SHP77 (cell line): ENCODE results near the gene CNRIP1.
"Not testable (repeated sequence)": the region's sequence is repeated elsewhere in the genome, so short reads cannot be mapped to it uniquely, and the experiment has no call there.

Experiments used
- DNase-seq, 2 experiments: peaks; one replicate each; lab custom pipeline; 2025; lab: John Stamatoyannopoulos, UW

The CNRIP1 gene

GRCh38 chr2:68319398-68320117, at the start of gene CNRIP1:
TSS of gene CNRIP1 (minus strand) at chr2:68319949. CDS start at chr2:68319400, 549 bp downstream.
- peak; percentile 77 to 80 for DNase-seq

- no peak for DNase-seq
Measured at GRCh38 chr2:68369337-68369734, 49.6 kb upstream of the CNRIP1 start.

GRCh38 chr2:68368654-68369336, 49.0 kb upstream of the CNRIP1 start:
- DNase-seq = no peak

GRCh38 chr2:68367953-68368653, 48.4 kb upstream of the CNRIP1 start:
- no peak for DNase-seq

- no peak for DNase-seq
Measured at GRCh38 chr2:68366083-68366560, 46.4 kb upstream of the CNRIP1 start.

- DNase-seq = no peak
Measured at GRCh38 chr2:68365087-68365486, 45.3 kb upstream of the CNRIP1 start, which contains the start of gene PLEK. TSS of gene PLEK (plus strand) at chr2:68365282. CDS start at chr2:68365352, 70 bp downstream.

GRCh38 chr2:68363721-68364120, 44.0 kb upstream of the CNRIP1 start:
- DNase-seq = no peak

- DNase-seq = no peak
Measured at GRCh38 chr2:68362749-68363148, 43.0 kb upstream of the CNRIP1 start.

- DNase-seq = peak; percentile 58 to 76
Measured at GRCh38 chr2:68362069-68362468, 42.3 kb upstream of the CNRIP1 start.

GRCh38 chr2:68359889-68360288, 40.1 kb upstream of the CNRIP1 start:
- no peak for DNase-seq

- peak; percentile 68 to 78 for DNase-seq
Measured at GRCh38 chr2:68357605-68358337, 38.0 kb upstream of the CNRIP1 start.

GRCh38 chr2:68356599-68357239, 37.0 kb upstream of the CNRIP1 start:
- no peak for DNase-seq

- DNase-seq = no peak
Measured at GRCh38 chr2:68352651-68353391, 33.1 kb upstream of the CNRIP1 start.

- no peak for DNase-seq
Measured at GRCh38 chr2:68351997-68352396, 32.2 kb upstream of the CNRIP1 start.

- DNase-seq = not testable (repeated sequence)
Measured at GRCh38 chr2:68349091-68349490, 29.3 kb upstream of the CNRIP1 start.

GRCh38 chr2:68345129-68345875, 25.6 kb upstream of the CNRIP1 start:
- no peak for DNase-seq

GRCh38 chr2:68344031-68344430, 24.3 kb upstream of the CNRIP1 start:
- DNase-seq = no peak

GRCh38 chr2:68342470-68342869, 22.7 kb upstream of the CNRIP1 start:
- no peak for DNase-seq

GRCh38 chr2:68341583-68341982, 21.8 kb upstream of the CNRIP1 start:
- no peak for DNase-seq

GRCh38 chr2:68341062-68341329, 21.2 kb upstream of the CNRIP1 start:
- no peak for DNase-seq
